WTC11 (cell line): ENCODE measurements around the gene OSBPL5. TPM values are rescaled to one million over a fixed set of nuclear protein-coding genes. Genes with fewer than 3 reads are reported as not detected.

Experiments
- ATAC-seq: fragments of 200-7000 bp; cut with Tn5 transposase; 2 replicates; pipeline ENCODE4 v1.10.0; 2021; ENCODE audit warnings: mild to moderate bottlenecking, moderate library complexity
- CTCF ChIA-PET: fragments of 300-600 bp; sonication (Branson Sonifier 250); formaldehyde crosslinking; loops from one replicate; lab custom pipeline; 2021; ENCODE audit warnings: antibody characterized with exemption; lab: Charles Lee
- POLR2A ChIA-PET: fragments of 350-600 bp; sonication (Branson Sonifier 250); formaldehyde crosslinking; loops from one replicate; lab custom pipeline; 2021; ENCODE audit warnings: antibody characterized with exemption; lab: Charles Lee
- DNase-seq: peaks from one replicate; pipeline ENCODE4 v3.0.0; 2021; ENCODE audit warnings: low spot score
- H3K27ac Mint-ChIP-seq: 2 replicates; pipeline ENCODE4 v1.8.0; 2021; ENCODE audit warnings: mixed read lengths
- H3K27me3 Mint-ChIP-seq: 2 replicates; pipeline ENCODE4 v1.8.0; 2021; ENCODE audit warnings: low read depth, mild to moderate bottlenecking, moderate library complexity, mixed read lengths
- H3K36me3 Mint-ChIP-seq: 2 replicates; pipeline ENCODE4 v1.8.0; 2021; ENCODE audit warnings: mixed read lengths
- H3K4me1 Mint-ChIP-seq: 2 replicates; pipeline ENCODE4 v1.8.0; 2022; ENCODE audit warnings: mixed read lengths
- H3K4me3 Mint-ChIP-seq: 2 replicates; pipeline ENCODE4 v1.8.0; 2021; ENCODE audit warnings: mild to moderate bottlenecking, moderate library complexity, mixed read lengths
- H3K9me3 Mint-ChIP-seq: 2 replicates; pipeline ENCODE4 v1.8.0; 2021; ENCODE audit warnings: mixed read lengths
- AFF4 ChIP-seq: sonication (generic); formaldehyde crosslinking; IDR thresholded peaks from 2 replicates; pipeline ENCODE4 v1.8.1; 2023; ENCODE audit warnings: mild to moderate bottlenecking, missing genetic modification reagents, borderline replicate concordance
- EMX1 ChIP-seq: fragments of 250-450 bp; sonication (Bioruptor Pico); IDR thresholded peaks from 2 replicates; pipeline ENCODE4 v1.8.0; 2021; ENCODE audit warnings: mild to moderate bottlenecking
- GTF2I ChIP-seq: fragments of 250-450 bp; sonication (Bioruptor Pico); conservative IDR thresholded peaks from 2 replicates; pipeline ENCODE4 v1.4.0; 2021; ENCODE audit warnings: mild to moderate bottlenecking
- PRDM15 ChIP-seq: sonication (generic); formaldehyde crosslinking; IDR thresholded peaks from 2 replicates; pipeline ENCODE4 v1.8.0; 2022; ENCODE audit warnings: missing genetic modification reagents
- RORB ChIP-seq: fragments of 250-450 bp; sonication (Bioruptor Pico); IDR thresholded peaks from 2 replicates; pipeline ENCODE4 v1.9.0; 2021; ENCODE audit warnings: mild to moderate bottlenecking
- TP53 ChIP-seq: sonication (generic); formaldehyde crosslinking; IDR thresholded peaks from 2 replicates; pipeline ENCODE4 v1.8.1; 2023; ENCODE audit warnings: mild to moderate bottlenecking, missing genetic modification reagents
- USF1 ChIP-seq: sonication (generic); formaldehyde crosslinking; IDR thresholded peaks from 2 replicates; pipeline ENCODE4 v1.8.0; 2022; ENCODE audit warnings: mild to moderate bottlenecking, missing genetic modification reagents
- USF2 ChIP-seq: sonication (generic); formaldehyde crosslinking; IDR thresholded peaks from 2 replicates; pipeline ENCODE4 v1.8.1; 2023; ENCODE audit warnings: mild to moderate bottlenecking, missing genetic modification reagents, moderate library complexity
- ZNF416 ChIP-seq: fragments of 250-450 bp; sonication (Bioruptor Pico); IDR thresholded peaks from 2 replicates; pipeline ENCODE4 v1.9.0; 2021; ENCODE audit warnings: mild to moderate bottlenecking, inconsistent platforms
- ZNF532 ChIP-seq: fragments of 250-450 bp; sonication (Bioruptor Pico); IDR thresholded peaks from 2 replicates; pipeline ENCODE4 v1.9.0; 2021; ENCODE audit warnings: mild to moderate bottlenecking, borderline replicate concordance
- total RNA-seq: library from RNA; stranded (reverse); gene quantifications from 3 replicates; pipeline ENCODE4 v1.2.3, GENCODE V29; 2021

Gene OSBPL5
- total RNA-seq, 1 experiment from 2014 or later = 17.7 TPM

GRCh38 chr11:3159296-3160190, 5.6 kb downstream of the OSBPL5 start:
- ChIA-PET CTCF (interaction anchor here (1.0 to 2.6 kb wide), 9 partner anchors 10 to 68 kb away, joined by 3 to 14 read pairs (median 8); no protein-coding TSS in a partner anchor), POLR2A (no interaction called here)
- H3K27ac Mint-ChIP-seq = peak overlapping the region; percentile 23; the same call in 1 of the 2 replicates
- TF ChIP-seq USF1 (peak; percentile 22; the same call in 1 of the 2 replicates), USF2 (peak; percentile 68), RORB (no peak)
- DNase-seq = peak; percentile 37
- H3K4me1 Mint-ChIP-seq = peaks cover 57% of the 10 kb centered on the region
- ATAC-seq = peak; percentile 7
- peaks cover 13% of the 10 kb centered on the region for H3K27me3 Mint-ChIP-seq
- no peaks in the 10 kb centered on the region for H3K9me3 Mint-ChIP-seq
- no peaks in the 10 kb centered on the region for H3K36me3 Mint-ChIP-seq
- H3K4me3 Mint-ChIP-seq = peak overlapping the region; percentile 66

GRCh38 chr11:3158821-3159220, 6.3 kb downstream of the OSBPL5 start:
- Mint-ChIP-seq H3K36me3 (no peaks in the 10 kb centered on the region), H3K27ac (no peak overlapping the region), H3K9me3 (no peaks in the 10 kb centered on the region), H3K4me1 (peaks cover 61% of the 10 kb centered on the region), H3K4me3 (no peak overlapping the region), H3K27me3 (peaks cover 8% of the 10 kb centered on the region)
- ChIA-PET CTCF (interaction anchor here (1.1 to 1.3 kb wide), 2 partner anchors 48 to 67 kb away, joined by 3 read pairs; no protein-coding TSS in a partner anchor), POLR2A (no interaction called here)
- DNase-seq (no peak), ATAC-seq (no peak)
- no peak for TF ChIP-seq USF2
- no peak for TF ChIP-seq EMX1
- TF ChIP-seq TP53 (CRISPR knock-in tag) = no peak
- no peak for TF ChIP-seq GTF2I (CRISPR knock-in tag)
- TF ChIP-seq PRDM15 (CRISPR knock-in tag) = no peak
- no peak for TF ChIP-seq ZNF532 (CRISPR knock-in tag)

- H3K9me3 Mint-ChIP-seq = no peaks in the 10 kb centered on the region
- ChIA-PET CTCF (interaction anchor here (1.1 to 1.3 kb wide), 2 partner anchors 48 to 66 kb away, joined by 3 read pairs; no protein-coding TSS in a partner anchor), POLR2A (no interaction called here)
- no peaks in the 10 kb centered on the region for H3K36me3 Mint-ChIP-seq
- peaks cover 5% of the 10 kb centered on the region for H3K27me3 Mint-ChIP-seq
- DNase-seq (no peak), ATAC-seq (no peak)
- H3K4me1 Mint-ChIP-seq = peaks cover 58% of the 10 kb centered on the region
- peak overlapping the region; percentile 36; the same call in 1 of the 2 replicates for H3K4me3 Mint-ChIP-seq
- H3K27ac Mint-ChIP-seq = 0 out of 2 replicates have a peak overlapping the region, but pooled peaks have one; percentile 3
- TF ChIP-seq ZNF416 (no peak), PRDM15 (CRISPR knock-in tag) (no peak), AFF4 (CRISPR knock-in tag) (no peak)
Observed at GRCh38 chr11:3158131-3158591, 6.9 kb downstream of the OSBPL5 start.
